ENCODE data around the gene ZNF232. TPM values are rescaled to one million over a fixed set of nuclear protein-coding genes. Genes with fewer than 3 reads are reported as not detected.
"Not testable (repeated sequence)": the region's sequence is repeated elsewhere in the genome, so short reads cannot be mapped to it uniquely, and the experiment has no call there.

Gene ZNF232
- total RNA-seq, 1 donor from 2014 or later = 4.9 TPM

- TF ChIP-seq, protein P1, sequence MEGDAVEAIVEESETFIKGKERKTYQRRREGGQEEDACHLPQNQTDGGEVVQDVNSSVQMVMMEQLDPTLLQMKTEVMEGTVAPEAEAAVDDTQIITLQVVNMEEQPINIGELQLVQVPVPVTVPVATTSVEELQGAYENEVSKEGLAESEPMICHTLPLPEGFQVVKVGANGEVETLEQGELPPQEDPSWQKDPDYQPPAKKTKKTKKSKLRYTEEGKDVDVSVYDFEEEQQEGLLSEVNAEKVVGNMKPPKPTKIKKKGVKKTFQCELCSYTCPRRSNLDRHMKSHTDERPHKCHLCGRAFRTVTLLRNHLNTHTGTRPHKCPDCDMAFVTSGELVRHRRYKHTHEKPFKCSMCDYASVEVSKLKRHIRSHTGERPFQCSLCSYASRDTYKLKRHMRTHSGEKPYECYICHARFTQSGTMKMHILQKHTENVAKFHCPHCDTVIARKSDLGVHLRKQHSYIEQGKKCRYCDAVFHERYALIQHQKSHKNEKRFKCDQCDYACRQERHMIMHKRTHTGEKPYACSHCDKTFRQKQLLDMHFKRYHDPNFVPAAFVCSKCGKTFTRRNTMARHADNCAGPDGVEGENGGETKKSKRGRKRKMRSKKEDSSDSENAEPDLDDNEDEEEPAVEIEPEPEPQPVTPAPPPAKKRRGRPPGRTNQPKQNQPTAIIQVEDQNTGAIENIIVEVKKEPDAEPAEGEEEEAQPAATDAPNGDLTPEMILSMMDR (IDR thresholded peaks at IDR 0.05) = no peak
- no peak for TF ChIP-seq POLR2A (IDR thresholded peaks at IDR 0.05)
- intact Hi-C loops (cut with DNase I) = no loop called here
- no peaks in the 10 kb centered on the region for H3K4me1 ChIP-seq
- peak in 1 of 2 donors; percentile 67 for DNase-seq (ENCODE audit: extremely low spot score in 2 of 2)
- H3K27me3 ChIP-seq = no peaks in the 10 kb centered on the region
- no peak overlapping the region for H3K27ac ChIP-seq
- no peaks in the 10 kb centered on the region for H3K36me3 ChIP-seq
- H3K4me3 ChIP-seq = no peak overlapping the region
- no peaks in the 10 kb centered on the region for H3K9me3 ChIP-seq
Measured at GRCh38 chr17:5135726-5136579, 24.3 kb upstream of the ZNF232 start.

GRCh38 chr17:5135131-5135712, 23.5 kb upstream of the ZNF232 start:
- H3K4me1 ChIP-seq; H3K27me3 ChIP-seq; intact Hi-C loops (cut with DNase I); H3K27ac ChIP-seq; DNase-seq (ENCODE audit: extremely low spot score in 2 of 2); H3K9me3 ChIP-seq; H3K36me3 ChIP-seq; H3K4me3 ChIP-seq: not testable (repeated sequence)

- H3K27ac ChIP-seq; H3K4me1 ChIP-seq; H3K27me3 ChIP-seq; H3K36me3 ChIP-seq; H3K9me3 ChIP-seq; DNase-seq (ENCODE audit: extremely low spot score in 2 of 2); intact Hi-C loops (cut with DNase I); H3K4me3 ChIP-seq: not testable (repeated sequence)
Measured at GRCh38 chr17:5134571-5134970, 22.9 kb upstream of the ZNF232 start.

DNA sequence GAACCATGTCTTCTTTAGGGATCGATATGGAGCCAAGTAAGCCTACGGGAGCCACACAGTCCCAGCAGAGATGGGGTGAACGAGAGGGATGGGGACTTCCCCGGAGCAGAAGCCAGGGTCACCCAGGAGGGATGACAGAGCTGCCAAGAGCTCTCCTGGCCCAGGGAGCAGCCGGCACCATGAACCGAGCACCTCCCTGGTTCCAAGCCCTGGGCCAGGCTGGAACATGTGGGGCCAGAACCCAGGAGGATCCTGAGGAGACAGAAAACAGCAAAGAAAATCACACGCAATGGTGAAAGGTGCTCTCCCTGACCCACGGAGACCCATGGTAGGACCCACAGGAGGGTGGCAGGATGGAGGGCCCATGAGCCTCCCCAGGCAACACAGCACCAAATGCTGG, 22.3 kb upstream of the ZNF232 start:
- H3K27me3 ChIP-seq; H3K4me3 ChIP-seq; H3K27ac ChIP-seq; H3K4me1 ChIP-seq; H3K9me3 ChIP-seq; DNase-seq (ENCODE audit: extremely low spot score in 2 of 2); intact Hi-C loops (cut with DNase I); H3K36me3 ChIP-seq: not testable (repeated sequence)

- no peaks in the 10 kb centered on the region for H3K36me3 ChIP-seq
- no peak overlapping the region for H3K27ac ChIP-seq
- intact Hi-C loops (cut with DNase I) = no loop called here
- no peak for TF ChIP-seq POLR2AphosphoS5 (IDR thresholded peaks at IDR 0.05; ENCODE audit: insufficient read depth in 1 of 2, low read depth in 1 of 2)
- TF ChIP-seq, protein P1 (IDR thresholded peaks at IDR 0.05) = no peak
- TF ChIP-seq POLR2A (IDR thresholded peaks at IDR 0.05) = no peak
- H3K27me3 ChIP-seq = no peaks in the 10 kb centered on the region
- H3K9me3 ChIP-seq = no peaks in the 10 kb centered on the region
- H3K4me1 ChIP-seq = no peaks in the 10 kb centered on the region
- DNase-seq (ENCODE audit: extremely low spot score in 2 of 2) = no peak
- no peak overlapping the region for H3K4me3 ChIP-seq
Measured at GRCh38 chr17:5133311-5133710, 21.6 kb upstream of the ZNF232 start.

DNA sequence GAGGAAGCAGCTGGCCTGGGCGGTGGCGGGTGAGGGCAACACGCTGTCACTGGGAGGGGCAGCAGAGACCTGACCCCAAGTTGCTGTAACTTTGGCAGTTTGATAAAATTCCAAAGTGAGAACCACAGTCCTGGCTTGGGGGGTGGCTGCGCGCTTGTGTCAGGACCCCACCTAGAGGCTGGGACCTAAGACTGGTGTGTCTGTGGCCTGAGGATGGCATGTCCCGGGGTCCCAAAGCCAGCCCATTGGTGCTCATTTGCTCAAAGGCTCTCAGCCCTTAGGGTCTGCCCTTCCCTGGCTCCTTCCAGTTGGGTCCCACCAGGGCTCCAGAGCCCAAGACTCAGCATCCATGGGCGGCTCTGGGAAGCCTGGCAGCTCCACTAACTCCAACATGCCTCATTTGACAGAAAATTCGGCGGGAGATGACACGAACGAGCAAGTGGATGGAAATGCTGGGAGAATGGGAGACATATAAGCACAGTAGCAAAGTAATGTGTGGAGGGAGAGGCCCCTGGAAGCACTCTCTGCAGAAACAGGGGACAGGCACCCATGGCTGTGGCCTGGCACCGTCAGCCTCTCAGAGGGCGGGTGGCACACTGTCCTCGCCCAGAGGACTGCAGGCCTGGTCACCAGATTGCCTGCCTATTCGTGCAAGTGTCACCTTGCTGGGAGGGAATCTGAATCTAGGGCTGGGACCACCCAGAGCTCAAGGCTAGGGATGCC, 21.0 kb upstream of the ZNF232 start:
- H3K4me3 ChIP-seq; H3K27ac ChIP-seq; H3K27me3 ChIP-seq; H3K4me1 ChIP-seq; H3K36me3 ChIP-seq; H3K9me3 ChIP-seq; intact Hi-C loops (cut with DNase I): not testable (repeated sequence)
- peak; percentile 67 to 72 for DNase-seq (ENCODE audit: extremely low spot score in 2 of 2)

- H3K9me3 ChIP-seq; H3K4me3 ChIP-seq; H3K4me1 ChIP-seq; intact Hi-C loops (cut with DNase I); H3K27ac ChIP-seq; H3K36me3 ChIP-seq; H3K27me3 ChIP-seq: not testable (repeated sequence)
- peak; percentile 70 to 71 for DNase-seq (ENCODE audit: extremely low spot score in 2 of 2)
Measured at GRCh38 chr17:5131799-5132502, 20.3 kb upstream of the ZNF232 start.
